Activated T-cell treated with anti-CD3 and anti-CD28 coated beads, Interleukin-2, amount 50 U/mL, for 24 hours (primary cell): Measurements from ENCODE around the gene LMO7.
"Not testable (repeated sequence)": the region's sequence is repeated elsewhere in the genome, so short reads cannot be mapped to it uniquely, and the experiment has no call there.

Experiments used
- DNase-seq: peaks from one replicate; pipeline ENCODE4 v3.0.0-alpha.2; 2020
- H3K27ac Mint-ChIP-seq: 2 replicates; pipeline ENCODE4 v1.8.0; 2020; ENCODE audit warnings: mild to moderate bottlenecking, mixed read lengths
- H3K27me3 Mint-ChIP-seq: 2 replicates; pipeline ENCODE4 v1.8.0; 2020; ENCODE audit warnings: mixed read lengths
- H3K36me3 Mint-ChIP-seq: 2 replicates; pipeline ENCODE4 v1.8.0; 2020; ENCODE audit warnings: low read depth, mixed read lengths
- H3K4me1 Mint-ChIP-seq: 2 replicates; pipeline ENCODE4 v1.8.0; 2020; ENCODE audit warnings: low read depth, mixed read lengths
- H3K4me3 Mint-ChIP-seq: 2 replicates; pipeline ENCODE4 v1.8.0; 2020; ENCODE audit warnings: mild to moderate bottlenecking, moderate library complexity, mixed read lengths
- H3K9me3 Mint-ChIP-seq: 2 replicates; pipeline ENCODE4 v1.8.0; 2020; ENCODE audit warnings: mixed read lengths

LMO7 gene

DNA sequence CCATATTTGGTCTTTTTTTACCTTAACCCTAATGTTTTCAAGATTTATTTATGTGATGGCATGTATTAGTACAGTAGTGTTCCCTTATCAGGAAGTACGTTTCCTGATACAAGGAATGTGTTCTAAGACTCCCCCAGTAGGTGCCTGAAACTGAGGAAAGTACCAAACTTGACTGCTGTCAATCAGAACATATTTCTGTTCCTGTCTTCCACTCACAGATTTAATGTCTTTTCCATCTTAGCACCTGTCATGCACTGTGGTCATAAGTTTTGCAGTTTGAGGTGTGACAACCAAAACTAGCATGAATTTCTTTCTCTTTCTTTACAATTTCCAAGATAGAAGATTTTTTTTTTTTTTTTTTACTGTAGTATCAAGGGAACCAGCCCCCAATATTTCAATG is 62.9 kb downstream of the LMO7 start:
- DNase-seq: no peak
- peaks cover 2% of the 10 kb centered on the region for H3K4me1 Mint-ChIP-seq
- no peaks in the 10 kb centered on the region for H3K9me3 Mint-ChIP-seq
- H3K27me3 Mint-ChIP-seq: no peaks in the 10 kb centered on the region
- no peaks in the 10 kb centered on the region for H3K36me3 Mint-ChIP-seq
- H3K27ac Mint-ChIP-seq: no peak overlapping the region
- no peak overlapping the region for H3K4me3 Mint-ChIP-seq

DNA sequence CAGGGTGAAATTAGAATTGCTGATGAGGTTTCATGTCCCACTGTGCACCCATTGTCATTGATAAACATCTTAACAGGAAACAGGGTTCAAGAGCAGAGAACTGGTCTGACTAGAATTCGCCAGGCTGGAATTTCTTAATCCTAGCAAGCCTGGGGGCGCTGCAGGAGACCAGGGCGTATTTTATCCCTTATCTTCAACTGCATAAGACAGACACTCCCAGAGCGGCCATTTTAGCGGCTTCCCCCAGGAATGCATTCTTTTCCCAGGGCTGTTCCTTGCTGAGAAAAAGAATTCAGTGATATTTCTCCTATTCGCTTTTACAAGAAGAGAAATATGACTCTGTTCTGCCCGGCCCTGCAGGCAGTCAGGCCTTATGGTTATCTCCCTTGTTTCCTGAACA is 63.6 kb downstream of the LMO7 start:
- not testable (repeated sequence) for H3K4me3 Mint-ChIP-seq, H3K4me1 Mint-ChIP-seq, DNase-seq, H3K9me3 Mint-ChIP-seq, H3K27me3 Mint-ChIP-seq, H3K27ac Mint-ChIP-seq, H3K36me3 Mint-ChIP-seq

DNA sequence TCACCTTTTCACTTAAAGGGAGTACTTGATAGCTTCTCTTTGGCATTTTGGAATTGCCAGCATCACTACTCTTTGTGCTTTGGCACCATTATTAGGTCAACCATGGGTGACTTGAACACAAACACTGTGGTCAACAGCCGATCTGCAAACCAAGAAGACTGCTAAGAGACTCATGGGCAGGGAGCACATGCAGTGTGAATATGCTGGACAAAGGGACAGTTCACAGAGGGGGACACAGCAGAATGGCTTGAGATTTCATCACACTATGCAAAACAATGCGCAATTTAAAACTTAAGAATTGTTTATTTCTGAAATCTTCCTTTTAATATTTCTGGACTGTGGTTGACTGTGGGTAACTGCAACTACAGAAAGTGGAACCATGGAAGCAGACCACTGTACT is 64.4 kb downstream of the LMO7 start:
- no peak for DNase-seq
- peaks cover 8% of the 10 kb centered on the region for H3K4me1 Mint-ChIP-seq
- no peaks in the 10 kb centered on the region for H3K27me3 Mint-ChIP-seq
- no peaks in the 10 kb centered on the region for H3K9me3 Mint-ChIP-seq
- H3K36me3 Mint-ChIP-seq: no peaks in the 10 kb centered on the region
- H3K4me3 Mint-ChIP-seq: no peak overlapping the region
- no peak overlapping the region for H3K27ac Mint-ChIP-seq

DNA sequence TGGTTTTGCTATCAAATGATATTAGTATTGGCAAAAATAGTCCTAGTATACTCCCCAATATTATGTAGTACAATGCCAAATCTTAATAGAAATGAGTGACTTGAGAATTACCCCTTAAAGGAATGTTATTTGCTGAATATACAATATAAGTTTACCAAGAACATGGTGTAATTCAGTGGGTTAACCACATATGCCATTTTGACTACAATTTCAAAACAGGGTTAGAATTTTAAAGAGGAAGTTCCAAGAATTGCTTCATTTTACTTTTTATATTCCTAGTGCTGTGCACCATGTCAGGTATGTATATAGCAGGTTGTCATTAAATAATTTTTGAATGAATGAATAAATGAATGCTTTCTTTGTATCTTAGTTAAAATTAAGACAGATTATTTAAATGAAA is 66.3 kb downstream of the LMO7 start:
- Mint-ChIP-seq H3K4me1 (peaks cover 16% of the 10 kb centered on the region), H3K4me3 (no peak overlapping the region), H3K9me3 (no peaks in the 10 kb centered on the region), H3K27ac (no peak overlapping the region), H3K36me3 (no peaks in the 10 kb centered on the region), H3K27me3 (no peaks in the 10 kb centered on the region)
- DNase-seq: no peak

DNA sequence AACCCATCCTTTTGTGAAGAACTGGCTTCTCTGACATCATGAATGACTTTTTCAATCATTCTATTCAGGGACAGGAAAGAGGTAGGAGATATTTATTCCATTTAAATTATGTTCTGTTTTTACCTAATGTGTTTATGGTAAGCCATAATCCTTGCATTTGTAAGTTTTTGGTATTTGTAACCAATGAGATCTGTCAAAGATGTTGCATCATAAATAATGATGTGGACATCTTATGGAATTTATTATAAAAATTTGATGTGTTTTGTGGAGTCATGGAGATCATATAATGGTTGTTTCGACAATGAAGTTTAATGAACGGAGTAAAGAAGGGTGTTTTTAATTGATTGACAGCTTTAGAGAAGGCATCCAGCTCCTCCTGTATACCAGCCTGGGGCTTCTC is 67.6 kb downstream of the LMO7 start:
- DNase-seq: no peak
- H3K36me3 Mint-ChIP-seq: no peaks in the 10 kb centered on the region
- no peak overlapping the region for H3K4me3 Mint-ChIP-seq
- H3K4me1 Mint-ChIP-seq: peaks cover 16% of the 10 kb centered on the region
- H3K9me3 Mint-ChIP-seq: no peaks in the 10 kb centered on the region
- H3K27me3 Mint-ChIP-seq: no peaks in the 10 kb centered on the region
- H3K27ac Mint-ChIP-seq: no peak overlapping the region

DNA sequence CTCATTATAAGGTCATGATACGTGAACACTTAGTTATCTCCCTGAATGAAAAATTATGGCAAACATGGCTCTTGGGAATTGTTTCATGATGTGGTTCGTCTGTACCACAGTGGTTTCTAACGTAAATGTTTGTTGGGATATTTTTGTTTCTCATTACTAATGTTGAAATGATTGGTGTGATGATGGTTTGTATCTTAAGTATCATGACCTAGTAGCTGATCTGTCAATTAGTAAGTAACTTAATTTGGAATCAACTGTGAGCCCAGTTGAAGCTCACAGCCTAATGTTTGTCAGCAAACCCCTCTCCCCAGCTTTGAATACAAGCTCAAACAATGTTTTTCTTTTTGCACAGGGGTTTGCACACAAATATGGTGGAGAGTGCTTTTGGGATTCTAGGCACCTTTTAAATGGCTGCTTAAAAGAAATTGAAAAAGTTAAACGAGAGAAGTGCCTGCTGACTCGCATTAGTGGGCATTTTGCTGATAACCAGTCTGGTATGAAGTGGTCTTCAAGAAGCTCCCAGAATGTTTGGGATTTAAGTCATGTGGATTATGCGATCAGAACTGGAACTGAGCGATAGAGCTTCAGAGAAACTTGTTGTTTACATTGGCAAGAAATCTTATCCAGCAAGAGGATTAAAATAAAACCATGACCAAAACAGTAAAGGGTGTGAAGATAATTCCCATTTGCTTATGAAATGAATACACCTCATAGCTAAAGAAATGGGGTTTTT is 68.2 kb downstream of the LMO7 start:
- Mint-ChIP-seq H3K9me3 (no peaks in the 10 kb centered on the region), H3K36me3 (no peaks in the 10 kb centered on the region), H3K27ac (no peak overlapping the region), H3K4me3 (no peak overlapping the region), H3K4me1 (peaks cover 16% of the 10 kb centered on the region), H3K27me3 (no peaks in the 10 kb centered on the region)
- no peak for DNase-seq

DNA sequence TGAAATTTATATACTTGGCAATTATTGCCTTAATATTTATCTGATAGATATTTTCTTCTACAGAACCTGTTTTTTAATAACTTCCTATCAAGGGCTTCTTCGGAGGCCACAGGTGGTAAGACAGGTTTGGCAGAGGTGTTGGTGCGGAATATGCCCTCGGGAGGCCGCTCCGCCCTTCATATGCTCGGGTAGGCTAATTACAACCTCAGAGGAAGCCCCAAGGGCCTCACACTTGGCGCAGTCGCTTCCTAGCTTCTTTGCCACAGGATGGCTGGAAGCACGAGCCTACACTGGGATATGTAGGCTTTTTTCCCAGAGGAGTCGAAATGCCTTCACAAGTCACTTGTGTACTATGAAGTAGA is 68.8 kb downstream of the LMO7 start:
- H3K27me3 Mint-ChIP-seq: no peaks in the 10 kb centered on the region
- no peak overlapping the region for H3K4me3 Mint-ChIP-seq
- DNase-seq: no peak
- no peaks in the 10 kb centered on the region for H3K9me3 Mint-ChIP-seq
- peaks cover 16% of the 10 kb centered on the region for H3K4me1 Mint-ChIP-seq
- no peak overlapping the region for H3K27ac Mint-ChIP-seq
- no peaks in the 10 kb centered on the region for H3K36me3 Mint-ChIP-seq

DNA sequence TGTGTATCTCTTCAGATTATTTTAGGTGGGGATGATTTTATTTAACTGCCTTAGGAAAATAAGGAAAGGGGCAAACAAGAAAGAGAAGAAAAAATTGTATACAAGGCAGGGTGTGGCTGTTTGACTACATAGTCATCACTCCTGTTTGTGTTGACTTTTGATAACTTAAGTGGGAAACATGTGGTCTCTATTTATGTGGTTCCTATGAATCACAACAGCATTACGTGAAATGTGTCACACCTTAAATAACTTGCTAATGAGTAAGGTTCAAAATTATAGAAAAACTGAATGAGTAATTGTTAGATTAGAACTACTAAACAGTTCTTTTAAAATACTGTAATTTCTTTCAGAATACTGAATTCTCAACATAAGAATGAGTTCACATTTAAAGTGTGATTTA is 69.3 kb downstream of the LMO7 start:
- Mint-ChIP-seq H3K27me3 (no peaks in the 10 kb centered on the region), H3K27ac (no peak overlapping the region), H3K9me3 (no peaks in the 10 kb centered on the region), H3K4me3 (no peak overlapping the region), H3K4me1 (peaks cover 16% of the 10 kb centered on the region), H3K36me3 (no peaks in the 10 kb centered on the region)
- DNase-seq: no peak

DNA sequence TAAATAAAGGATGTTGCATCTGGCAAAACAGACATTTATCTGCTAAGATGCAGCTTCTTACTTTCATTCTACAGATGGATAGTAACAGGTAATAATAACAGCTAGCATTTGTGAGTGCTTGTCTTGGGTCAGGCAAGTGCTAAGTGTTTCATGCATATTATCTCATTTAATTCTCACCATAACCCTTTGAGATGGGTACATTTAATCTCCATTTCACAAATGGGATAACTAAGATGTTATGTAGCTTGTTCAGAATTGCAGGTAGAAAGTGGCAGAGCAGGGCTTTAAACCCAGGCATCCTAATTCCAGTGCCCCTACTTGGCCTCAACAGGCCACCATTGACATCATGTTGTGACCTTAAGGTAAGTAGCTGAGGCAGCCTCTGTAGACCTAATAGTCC is 69.8 kb downstream of the LMO7 start:
- Mint-ChIP-seq H3K4me3 (no peak overlapping the region), H3K9me3 (no peaks in the 10 kb centered on the region), H3K4me1 (peaks cover 16% of the 10 kb centered on the region), H3K27me3 (no peaks in the 10 kb centered on the region), H3K36me3 (no peaks in the 10 kb centered on the region), H3K27ac (no peak overlapping the region)
- no peak for DNase-seq

DNA sequence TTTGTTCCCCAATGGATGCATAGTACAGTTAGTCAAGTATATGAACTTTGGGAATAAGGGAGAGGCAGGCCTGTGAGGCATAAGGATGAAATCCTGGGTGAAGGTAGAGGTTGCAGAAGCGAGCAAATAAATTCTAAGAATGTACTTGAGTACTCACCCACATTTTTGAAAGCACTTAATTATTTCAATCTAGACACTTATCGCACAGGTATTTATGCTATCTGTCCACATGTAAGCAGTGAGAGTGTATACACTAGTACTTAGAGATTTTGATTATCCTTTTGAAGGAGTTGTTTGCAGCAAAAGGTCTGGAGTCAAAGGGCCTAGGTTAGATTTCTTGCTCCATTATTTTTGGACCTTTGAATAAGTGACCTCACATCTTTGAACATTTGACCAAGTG is 77.7 kb downstream of the LMO7 start:
- no peaks in the 10 kb centered on the region for H3K27me3 Mint-ChIP-seq
- H3K4me3 Mint-ChIP-seq: no peak overlapping the region
- no peaks in the 10 kb centered on the region for H3K9me3 Mint-ChIP-seq
- H3K27ac Mint-ChIP-seq: no peak overlapping the region
- H3K36me3 Mint-ChIP-seq: no peaks in the 10 kb centered on the region
- no peak for DNase-seq
- H3K4me1 Mint-ChIP-seq: peaks cover 10% of the 10 kb centered on the region

DNA sequence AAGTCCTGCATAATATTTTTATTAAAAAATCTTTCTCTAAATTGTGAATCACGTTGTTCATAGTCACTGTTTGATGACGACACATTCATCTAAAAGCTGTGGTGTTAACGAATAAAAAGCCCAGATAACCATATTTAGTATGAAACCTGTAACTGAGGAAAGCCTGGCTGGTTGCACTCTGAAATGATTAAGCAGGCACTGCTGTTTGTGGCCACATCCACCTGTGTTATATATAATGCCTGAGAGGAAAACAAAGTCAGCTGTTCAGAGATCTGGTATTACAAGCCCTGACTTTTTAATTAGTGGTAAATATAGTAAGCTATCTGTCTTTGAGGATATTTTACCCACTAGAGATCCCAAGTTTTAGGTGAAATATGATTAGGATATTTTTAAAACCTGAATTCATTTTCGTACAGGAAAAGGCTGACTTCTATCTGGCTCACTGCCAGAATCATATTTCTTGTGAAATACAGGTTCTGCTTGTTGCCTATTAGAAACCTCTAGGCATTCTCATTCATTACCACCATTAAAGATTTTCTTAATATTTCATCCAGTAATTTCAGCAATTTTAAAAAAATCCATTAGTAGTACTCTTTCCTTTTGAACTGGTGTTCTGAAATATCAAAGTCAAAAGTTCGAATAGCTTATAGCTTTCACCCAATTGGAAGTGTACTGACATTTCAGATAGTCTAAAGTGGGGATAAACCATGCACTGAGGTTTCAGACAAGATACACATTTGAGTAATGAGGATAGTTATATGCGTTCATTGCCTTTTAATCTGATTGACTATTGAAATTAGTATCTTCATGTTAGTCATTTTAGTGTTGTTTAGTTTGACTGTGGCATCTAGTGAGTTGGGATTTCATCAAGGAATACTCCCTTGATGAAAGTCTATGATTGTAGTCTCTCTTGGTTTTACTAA is 79.7 kb downstream of the LMO7 start:
- Mint-ChIP-seq H3K27ac (no peak overlapping the region), H3K36me3 (peaks cover 6% of the 10 kb centered on the region), H3K4me3 (no peak overlapping the region), H3K4me1 (peaks cover 10% of the 10 kb centered on the region), H3K9me3 (no peaks in the 10 kb centered on the region), H3K27me3 (no peaks in the 10 kb centered on the region)
- no peak for DNase-seq

DNA sequence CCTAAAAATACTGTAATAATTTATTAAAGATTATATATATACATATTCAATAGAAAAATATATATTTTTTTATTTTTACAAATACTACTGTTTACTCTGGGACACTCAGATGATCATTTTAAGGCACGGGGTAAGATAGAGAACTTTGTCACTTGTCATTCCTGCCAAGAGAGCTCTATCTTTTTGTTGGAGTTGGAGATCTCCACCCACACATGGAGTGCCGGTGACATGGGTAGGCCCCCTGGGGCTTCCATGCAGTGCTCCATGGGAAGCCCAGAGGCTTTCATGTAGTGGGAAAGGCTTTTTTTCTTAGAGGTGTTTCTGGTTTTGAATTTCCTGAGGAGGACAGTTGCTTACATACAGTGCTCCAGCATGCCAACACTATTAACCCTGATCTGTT is 81.4 kb downstream of the LMO7 start:
- no peak for DNase-seq
- no peaks in the 10 kb centered on the region for H3K27me3 Mint-ChIP-seq
- no peak overlapping the region for H3K4me3 Mint-ChIP-seq
- H3K36me3 Mint-ChIP-seq: peaks cover 6% of the 10 kb centered on the region
- H3K9me3 Mint-ChIP-seq: peaks cover 2% of the 10 kb centered on the region
- H3K4me1 Mint-ChIP-seq: peaks cover 10% of the 10 kb centered on the region
- H3K27ac Mint-ChIP-seq: no peak overlapping the region

DNA sequence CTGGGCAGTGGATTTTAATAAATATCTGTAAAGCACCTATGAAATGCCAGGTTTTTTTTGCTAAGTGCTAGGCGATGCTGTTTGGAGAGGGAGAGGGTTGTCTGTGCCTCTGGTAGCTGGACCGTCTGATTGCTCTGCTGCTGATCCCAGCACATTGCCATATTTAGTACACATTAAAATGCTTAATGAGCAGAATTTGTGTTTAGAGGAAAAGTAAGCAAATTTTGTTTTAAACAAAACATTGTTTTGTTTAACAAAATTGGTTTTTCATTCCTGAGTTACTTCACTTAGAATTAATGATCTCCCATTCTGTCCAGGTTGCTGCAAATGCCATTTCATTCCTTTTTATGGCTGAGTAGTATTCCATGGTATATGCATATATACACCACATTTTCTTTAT is 85.2 kb downstream of the LMO7 start:
- no peak overlapping the region for H3K27ac Mint-ChIP-seq
- peaks cover 2% of the 10 kb centered on the region for H3K9me3 Mint-ChIP-seq
- no peaks in the 10 kb centered on the region for H3K27me3 Mint-ChIP-seq
- no peak for DNase-seq
- H3K4me1 Mint-ChIP-seq: peaks cover 1% of the 10 kb centered on the region
- peaks cover 6% of the 10 kb centered on the region for H3K36me3 Mint-ChIP-seq
- no peak overlapping the region for H3K4me3 Mint-ChIP-seq

DNA sequence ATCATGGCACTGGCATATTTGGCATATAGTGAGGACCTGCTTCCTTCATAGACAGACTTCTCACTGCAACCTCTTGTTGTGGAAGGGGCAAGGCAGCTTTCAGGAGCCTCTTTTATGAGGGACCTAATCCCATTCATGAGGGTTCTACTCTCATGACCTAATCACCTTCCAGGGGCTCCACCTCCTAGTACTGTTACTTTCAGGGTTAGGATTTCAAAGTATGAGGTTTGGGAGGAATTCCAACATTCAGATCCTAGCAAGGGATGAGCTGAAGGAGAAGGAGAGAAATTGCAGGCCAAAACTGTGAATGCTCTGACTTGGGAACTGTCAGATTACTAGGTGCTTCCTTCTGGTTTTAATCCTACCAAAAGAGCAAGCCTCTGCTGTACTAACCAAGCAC is 87.8 kb downstream of the LMO7 start:
- Mint-ChIP-seq H3K27ac (no peak overlapping the region), H3K27me3 (no peaks in the 10 kb centered on the region), H3K9me3 (peaks cover 2% of the 10 kb centered on the region), H3K4me3 (no peak overlapping the region), H3K36me3 (peaks cover 11% of the 10 kb centered on the region), H3K4me1 (no peaks in the 10 kb centered on the region)
- no peak for DNase-seq

DNA sequence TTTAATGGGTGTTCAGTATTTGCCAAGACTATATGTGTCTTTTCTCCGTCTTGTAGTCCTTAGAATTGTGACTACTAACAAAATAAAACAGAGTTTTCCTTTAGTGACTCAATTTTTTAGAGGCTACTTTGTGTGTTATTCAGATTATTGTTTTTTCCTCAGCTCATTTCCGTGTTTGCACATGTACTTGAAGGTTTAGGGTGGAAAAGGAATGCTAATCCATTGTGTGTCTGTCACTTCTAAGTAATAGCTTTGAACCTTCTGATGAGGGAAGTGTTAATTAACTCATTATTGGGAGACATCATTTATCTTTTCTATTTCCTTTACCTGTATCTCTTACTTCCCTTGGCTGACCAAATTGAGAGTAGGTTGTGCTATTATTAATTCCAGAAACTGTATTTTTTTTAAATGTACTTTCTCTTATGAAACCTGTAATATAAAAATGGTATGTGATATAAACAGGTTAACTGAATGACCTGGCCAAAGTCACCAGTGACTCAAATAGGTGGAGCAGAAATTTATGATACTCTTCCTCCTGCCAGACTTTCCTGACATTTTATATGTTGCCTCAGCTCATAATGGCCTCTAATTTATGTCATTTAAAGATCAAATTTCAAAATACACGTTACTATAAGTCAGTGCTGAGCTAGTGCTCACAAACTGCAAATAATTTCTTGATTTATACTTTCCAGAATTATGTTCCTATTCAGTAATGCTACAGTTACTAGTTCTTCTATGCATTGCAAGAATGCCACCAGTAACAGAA is 88.8 kb downstream of the LMO7 start:
- H3K27ac Mint-ChIP-seq: no peak overlapping the region

More for the DNA sequence above, 88.8 kb downstream of the LMO7 start:
- H3K36me3 Mint-ChIP-seq: peaks cover 5% of the 10 kb centered on the region
- no peaks in the 10 kb centered on the region for H3K27me3 Mint-ChIP-seq
- no peak overlapping the region for H3K4me3 Mint-ChIP-seq
- no peaks in the 10 kb centered on the region for H3K4me1 Mint-ChIP-seq
- peaks cover 2% of the 10 kb centered on the region for H3K9me3 Mint-ChIP-seq
- DNase-seq: no peak
